ENCODE data around the gene IL7R.

GRCh38 chr5:35876922-35877321 lies 20.2 kb downstream of the IL7R start:
- TF ChIP-seq POLR2AphosphoS5 (IDR thresholded peaks at IDR 0.05) (no peak), POLR2A (IDR thresholded peaks at IDR 0.05) (no peak)

All from breast epithelium (tissue), 3 donors.